NCI-H2107 (cell line): Measurements from ENCODE around the gene TMPRSS3.

Experiments
- DNase-seq: peaks from one replicate; lab custom pipeline; 2025; lab: John Stamatoyannopoulos, UW

Gene TMPRSS3

DNA sequence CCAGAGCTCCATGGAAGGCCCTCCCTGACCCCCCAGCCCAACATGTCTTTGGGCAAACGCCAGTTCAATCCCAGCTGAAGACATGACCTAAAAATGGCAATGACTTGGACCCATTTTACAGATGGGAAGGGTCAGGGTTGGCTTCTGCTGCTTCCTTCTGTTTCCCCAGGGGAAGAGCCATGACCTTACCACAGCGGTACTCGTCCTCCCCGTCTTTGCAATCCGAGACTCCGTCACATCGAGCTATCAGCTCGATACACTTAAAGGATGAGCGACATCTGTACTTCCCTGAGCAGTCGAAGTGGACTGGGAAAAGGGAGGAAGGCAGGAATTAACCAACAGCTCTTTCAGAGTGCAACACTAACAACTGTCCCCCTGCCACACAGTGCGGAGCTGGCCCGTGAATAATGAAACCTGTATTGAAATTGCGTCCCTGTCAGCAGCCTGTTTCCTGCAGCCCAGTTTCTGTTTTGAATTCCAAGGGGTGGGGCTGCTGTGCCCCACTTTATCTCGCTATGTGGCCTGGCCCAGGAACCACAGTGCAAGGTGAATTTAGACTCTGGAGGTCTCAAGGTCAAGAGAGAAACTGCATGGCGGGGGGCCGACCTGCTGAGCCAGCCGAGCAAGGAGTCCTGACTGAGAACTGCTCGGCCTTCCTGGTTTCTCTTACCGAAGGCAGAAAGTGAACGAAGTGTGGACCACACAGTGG, 7.0 kb downstream of the TMPRSS3 start:
- no peak for DNase-seq

- DNase-seq = no peak
Observed at GRCh38 chr21:42387843-42388340, 8.0 kb downstream of the TMPRSS3 start.

DNA sequence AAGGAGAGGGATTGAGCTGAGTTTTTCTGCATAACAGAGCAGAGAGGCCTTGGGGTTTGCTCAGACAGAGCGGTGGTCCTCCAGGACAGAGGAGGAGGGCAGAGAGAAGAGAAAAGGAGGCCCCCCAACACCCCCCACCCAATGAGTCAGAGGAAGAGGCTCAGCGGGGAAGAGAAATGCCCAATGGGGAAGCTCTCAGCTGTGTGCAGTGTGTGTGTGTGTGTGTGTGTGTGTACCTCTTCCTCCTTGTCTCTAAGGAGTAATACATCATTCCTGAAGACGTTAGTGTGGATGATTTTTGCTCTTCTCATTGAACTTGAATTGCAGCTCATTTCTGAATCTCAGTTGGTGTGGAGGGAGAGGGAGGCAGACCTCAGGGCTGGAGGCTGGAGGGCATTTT, 8.7 kb downstream of the TMPRSS3 start:
- DNase-seq = no peak

GRCh38 chr21:42386034-42386591, 9.7 kb downstream of the TMPRSS3 start:
- no peak for DNase-seq

DNA sequence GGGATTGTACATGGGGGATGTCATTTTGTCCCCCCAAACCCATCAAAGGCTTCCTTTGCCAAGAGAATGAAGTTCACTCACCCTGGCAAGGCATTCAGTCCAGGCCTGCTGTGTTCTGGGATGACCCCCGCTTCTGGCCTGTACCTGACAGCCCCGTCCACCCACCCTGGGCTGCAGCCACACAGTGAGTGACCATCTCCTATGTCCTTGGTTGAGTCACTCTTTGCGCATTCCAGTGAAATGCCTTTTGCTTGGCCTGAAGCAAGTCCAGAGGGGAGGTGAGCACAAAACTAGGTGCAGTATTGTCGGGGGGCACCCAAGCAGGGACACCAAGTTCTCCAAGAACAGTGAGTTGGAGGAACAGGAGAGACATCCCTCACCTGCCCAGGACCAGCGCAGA, 10.2 kb downstream of the TMPRSS3 start:
- no peak for DNase-seq

DNA sequence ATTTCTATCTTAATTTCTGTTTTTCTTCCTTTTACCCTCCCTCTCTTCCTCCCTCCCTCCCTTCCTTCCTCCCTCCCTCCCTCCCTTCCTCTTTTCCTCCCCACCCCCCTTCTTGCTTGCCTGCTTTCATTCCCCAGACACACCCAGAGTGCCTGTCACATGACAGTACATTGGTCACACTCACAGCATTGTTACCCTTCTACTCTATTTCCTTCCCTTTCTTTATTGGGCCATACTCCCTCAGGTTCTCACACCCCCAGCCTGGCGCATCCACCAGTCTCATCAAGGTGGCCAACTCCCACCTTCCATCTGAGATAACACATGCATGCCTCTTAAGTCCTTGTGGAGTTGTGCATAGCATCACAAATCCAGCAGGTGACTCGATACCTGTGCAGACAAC, 10.9 kb downstream of the TMPRSS3 start:
- DNase-seq = no peak

DNA sequence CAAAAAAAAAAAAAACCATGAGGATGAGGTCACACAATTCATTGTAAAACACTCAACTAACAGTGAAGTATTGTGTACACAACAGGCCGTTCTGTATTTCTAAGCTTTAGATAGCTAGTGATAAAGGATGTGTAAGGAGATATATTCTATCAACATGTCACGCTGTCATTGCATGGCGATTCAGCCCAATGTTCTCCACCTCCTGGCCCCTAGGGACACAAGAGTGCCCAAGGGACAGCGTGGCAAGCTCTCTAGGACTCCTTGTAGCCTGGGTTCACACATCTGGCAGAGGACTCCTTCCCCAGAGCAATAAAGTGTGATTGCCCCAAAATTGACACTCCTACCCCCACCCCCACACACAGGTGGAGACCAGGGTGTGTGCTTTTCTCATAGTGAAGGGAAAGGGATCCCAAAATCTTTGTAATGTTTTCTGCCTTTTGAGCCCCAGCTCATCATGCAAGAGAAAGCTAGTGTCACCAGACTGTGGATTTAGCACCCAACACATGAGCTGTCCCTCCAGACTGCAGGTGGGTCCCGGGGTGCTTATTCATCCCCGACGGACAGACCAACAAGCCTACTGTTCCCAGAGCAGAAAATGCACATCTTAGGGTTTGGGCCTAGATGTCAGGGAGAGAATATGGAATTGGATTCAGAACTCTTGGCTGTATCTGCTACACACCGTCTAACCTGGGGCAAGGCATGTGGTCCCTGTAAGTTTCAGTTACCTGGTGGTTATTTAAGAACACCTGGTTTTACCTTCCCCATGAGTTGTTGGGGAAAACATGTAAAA, 11.5 kb downstream of the TMPRSS3 start:
- peak; percentile 49 for DNase-seq

- DNase-seq = no peak
Observed at GRCh38 chr21:42383331-42383730, 12.5 kb downstream of the TMPRSS3 start.

DNA sequence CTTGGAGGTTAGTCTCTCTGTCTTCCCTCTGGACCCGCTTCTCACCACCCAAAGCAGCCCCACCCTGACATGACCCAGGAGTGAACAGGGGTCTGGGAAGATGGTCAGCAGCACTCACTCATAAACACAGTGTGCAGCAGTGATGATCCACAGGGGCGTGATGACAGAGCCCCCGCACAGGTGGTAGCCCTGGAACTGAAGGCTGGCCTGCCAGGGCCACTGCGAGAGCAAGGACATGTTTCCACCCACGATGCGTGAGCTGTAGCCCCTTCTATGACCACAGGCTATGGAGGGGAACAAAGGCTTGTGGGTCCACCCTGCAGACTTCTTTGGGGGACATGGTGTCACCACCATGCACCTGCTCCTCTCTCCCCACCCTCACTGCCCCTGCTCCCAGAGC, 12.9 kb downstream of the TMPRSS3 start:
- no peak for DNase-seq

GRCh38 chr21:42381347-42381984, 14.4 kb downstream of the TMPRSS3 start:
- peak; percentile 50 for DNase-seq

- DNase-seq = no peak
Observed at GRCh38 chr21:42379426-42380215, 16.2 kb downstream of the TMPRSS3 start.

- DNase-seq = no peak
Observed at GRCh38 chr21:42378418-42378817, 17.4 kb downstream of the TMPRSS3 start.

- DNase-seq = no peak
Observed at GRCh38 chr21:42377951-42378340, 17.9 kb downstream of the TMPRSS3 start.

GRCh38 chr21:42377211-42377950, 18.5 kb downstream of the TMPRSS3 start:
- no peak for DNase-seq

GRCh38 chr21:42376338-42376982, 19.4 kb downstream of the TMPRSS3 start:
- no peak for DNase-seq

DNA sequence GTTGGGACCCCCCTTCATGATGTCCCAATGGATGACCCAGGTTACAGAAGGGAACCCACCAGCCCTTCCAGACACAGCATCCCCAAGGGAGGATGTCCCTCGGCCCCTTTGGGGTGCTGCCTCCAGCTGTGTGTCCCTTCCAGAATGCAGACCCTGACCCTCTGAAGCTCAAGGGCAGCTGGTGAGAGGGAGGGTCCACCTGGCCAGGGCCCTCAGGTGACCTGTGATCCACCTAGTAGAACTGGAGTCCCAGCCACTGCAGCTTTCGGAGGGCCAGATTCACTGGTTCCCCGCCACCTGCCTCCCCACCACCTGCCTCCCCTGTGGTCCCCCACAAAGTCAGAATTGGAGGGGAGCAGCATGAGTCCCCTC, 19.9 kb downstream of the TMPRSS3 start:
- DNase-seq = no peak

- no peak for DNase-seq
Observed at GRCh38 chr21:42375506-42375905, 20.3 kb downstream of the TMPRSS3 start.

- DNase-seq = peak; percentile 43
Observed at GRCh38 chr21:42374864-42375499, 20.9 kb downstream of the TMPRSS3 start.

DNA sequence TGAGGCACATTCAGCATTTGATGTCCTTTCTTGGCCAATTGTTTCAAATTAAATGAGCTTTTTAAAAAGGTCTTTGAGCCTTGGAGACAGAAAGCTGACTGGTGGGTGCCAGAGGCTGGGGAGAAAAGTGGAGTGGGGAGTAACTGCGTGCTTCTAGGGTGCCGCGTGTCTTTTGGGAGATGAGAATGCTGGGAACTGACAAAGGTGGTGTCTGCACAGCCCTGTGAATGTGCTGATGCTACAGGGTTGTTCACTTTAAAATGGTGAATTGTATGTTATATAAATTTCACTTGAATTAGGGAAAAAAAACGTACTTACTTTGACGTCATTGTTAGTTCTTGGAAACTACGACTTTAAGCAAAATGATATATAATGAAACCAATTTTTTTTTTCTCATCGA, 21.4 kb downstream of the TMPRSS3 start:
- no peak for DNase-seq

- DNase-seq = no peak
Observed at GRCh38 chr21:42373908-42374455, 21.9 kb downstream of the TMPRSS3 start.
